Embryonic facial prominence (tissue), 1 donor: ENCODE results near the gene ZNF366.

Source experiments
- DNase-seq: peaks from one replicate; pipeline ENCODE4 v3.0.0-alpha.2; 2016; ENCODE audit errors: extremely low spot score

Gene ZNF366

GRCh38 chr5:72489536-72489935 is 17.7 kb downstream of the ZNF366 start:
- DNase-seq, result no peak

GRCh38 chr5:72488756-72489155 is 18.5 kb downstream of the ZNF366 start:
- no peak for DNase-seq

- no peak for DNase-seq
These were observed 20.0 kb downstream of the ZNF366 start for GRCh38 chr5:72487177-72487576.

GRCh38 chr5:72486371-72486770 is 20.8 kb downstream of the ZNF366 start:
- DNase-seq, result no peak

GRCh38 chr5:72485430-72485974 is 21.7 kb downstream of the ZNF366 start:
- no peak for DNase-seq

DNA sequence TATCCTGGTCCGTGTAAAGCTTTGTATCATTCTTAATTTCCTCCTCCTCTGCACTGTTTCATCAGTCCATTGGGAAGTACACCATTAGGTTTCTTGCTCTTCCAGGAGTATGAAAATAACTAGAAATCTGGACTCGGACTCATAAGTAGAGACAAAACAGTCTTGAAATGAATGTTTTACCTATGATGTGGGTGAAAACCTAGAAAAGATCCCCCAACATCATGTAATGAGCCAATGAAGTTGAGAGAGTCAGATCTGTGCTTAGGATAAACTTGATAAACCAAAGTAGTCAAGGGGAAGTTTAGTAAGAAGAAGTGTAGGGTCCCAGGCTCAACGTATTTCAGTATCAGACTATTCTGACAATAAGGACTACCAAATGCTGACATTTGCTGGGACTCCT is 25.2 kb downstream of the ZNF366 start:
- DNase-seq, result no peak

GRCh38 chr5:72480841-72481240 is 26.4 kb downstream of the ZNF366 start:
- DNase-seq, result no peak

- DNase-seq, result no peak
These were observed 27.3 kb downstream of the ZNF366 start for GRCh38 chr5:72479921-72480320.

DNA sequence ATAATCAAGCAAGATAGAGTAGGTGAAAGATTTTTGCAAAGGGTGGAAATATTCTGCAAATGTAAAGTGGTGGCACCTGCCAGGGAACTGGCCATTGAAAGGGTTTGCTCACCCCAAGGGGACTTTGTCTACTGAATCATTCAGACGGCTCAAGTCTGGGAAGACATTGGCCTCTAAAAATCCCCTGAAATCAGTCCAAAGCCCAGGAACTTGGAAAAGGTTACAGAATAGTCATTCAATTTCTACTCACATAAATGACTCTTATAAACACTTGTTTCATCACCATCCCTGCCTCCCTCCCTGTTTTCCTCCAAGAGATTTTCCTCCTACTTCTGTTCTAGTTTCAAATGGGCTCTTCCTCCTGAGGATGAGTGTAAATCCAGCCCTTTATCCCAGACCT is 28.5 kb downstream of the ZNF366 start:
- no peak for DNase-seq

GRCh38 chr5:72478276-72478675 is 28.9 kb downstream of the ZNF366 start:
- no peak for DNase-seq

GRCh38 chr5:72477644-72478043 is 29.6 kb downstream of the ZNF366 start:
- no peak for DNase-seq

- DNase-seq, result no peak
These were observed 30.0 kb downstream of the ZNF366 start for GRCh38 chr5:72477176-72477575.

DNA sequence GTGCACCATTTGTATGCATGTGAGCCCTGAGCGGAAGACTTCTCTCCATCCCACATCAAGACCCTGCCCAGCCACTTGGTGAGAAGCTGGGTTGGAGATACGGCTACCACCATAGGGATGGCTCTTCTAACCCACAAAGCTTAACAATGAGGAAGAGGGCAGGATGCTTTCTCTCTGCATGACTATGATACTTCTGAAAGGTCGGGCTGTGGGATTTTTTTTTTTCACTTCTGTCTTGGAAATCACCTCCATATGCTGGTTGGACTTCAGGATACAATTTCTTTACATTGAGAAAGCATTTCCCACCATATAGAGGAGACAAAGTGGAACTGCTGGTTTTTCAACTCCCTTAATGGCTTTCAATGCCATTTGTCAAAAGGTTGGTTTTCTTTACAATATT is 30.5 kb downstream of the ZNF366 start:
- no peak for DNase-seq

DNA sequence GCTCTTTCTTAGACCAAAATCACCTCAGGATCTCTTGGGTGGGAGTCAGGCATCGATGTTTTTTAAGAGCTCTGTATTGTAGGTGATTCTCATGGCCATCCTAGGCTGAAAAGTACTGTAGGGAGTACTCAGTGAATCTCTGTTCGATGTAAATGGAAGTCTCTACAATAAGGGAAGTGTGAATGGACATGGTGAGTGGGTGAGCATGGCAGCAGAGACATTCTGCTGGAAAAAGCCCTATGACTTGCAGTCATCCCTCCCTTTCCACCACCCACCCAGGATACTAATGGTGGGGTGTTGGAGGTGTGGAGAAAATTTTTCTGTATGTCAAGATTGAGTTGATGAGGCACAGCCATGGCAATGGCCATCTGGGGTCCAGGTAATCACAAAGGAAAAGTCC is 30.9 kb downstream of the ZNF366 start:
- no peak for DNase-seq

- DNase-seq, result no peak
These were observed 32.7 kb downstream of the ZNF366 start for GRCh38 chr5:72474516-72474915.

DNA sequence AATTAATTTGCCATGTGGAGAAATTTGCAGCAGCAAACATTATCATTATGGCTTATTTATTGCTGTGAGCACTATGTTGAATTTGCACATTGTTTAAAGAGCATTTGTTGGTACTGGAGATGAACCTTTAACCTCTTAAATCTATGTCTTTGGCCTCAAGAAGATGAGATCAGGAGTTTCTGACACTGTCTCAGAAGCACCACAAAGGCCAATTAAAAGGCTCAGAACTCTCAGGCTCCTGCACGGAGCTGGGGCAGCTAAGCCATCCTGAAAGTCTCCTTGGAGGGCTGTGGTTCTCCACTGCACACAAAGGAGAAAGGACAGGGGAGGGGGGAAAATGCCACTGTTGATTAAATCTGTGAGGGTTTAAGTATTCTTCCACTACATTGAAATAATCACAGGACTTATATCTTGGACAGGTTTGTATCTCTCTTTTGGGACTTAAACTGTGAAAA is 33.1 kb downstream of the ZNF366 start:
- DNase-seq, result no peak

DNA sequence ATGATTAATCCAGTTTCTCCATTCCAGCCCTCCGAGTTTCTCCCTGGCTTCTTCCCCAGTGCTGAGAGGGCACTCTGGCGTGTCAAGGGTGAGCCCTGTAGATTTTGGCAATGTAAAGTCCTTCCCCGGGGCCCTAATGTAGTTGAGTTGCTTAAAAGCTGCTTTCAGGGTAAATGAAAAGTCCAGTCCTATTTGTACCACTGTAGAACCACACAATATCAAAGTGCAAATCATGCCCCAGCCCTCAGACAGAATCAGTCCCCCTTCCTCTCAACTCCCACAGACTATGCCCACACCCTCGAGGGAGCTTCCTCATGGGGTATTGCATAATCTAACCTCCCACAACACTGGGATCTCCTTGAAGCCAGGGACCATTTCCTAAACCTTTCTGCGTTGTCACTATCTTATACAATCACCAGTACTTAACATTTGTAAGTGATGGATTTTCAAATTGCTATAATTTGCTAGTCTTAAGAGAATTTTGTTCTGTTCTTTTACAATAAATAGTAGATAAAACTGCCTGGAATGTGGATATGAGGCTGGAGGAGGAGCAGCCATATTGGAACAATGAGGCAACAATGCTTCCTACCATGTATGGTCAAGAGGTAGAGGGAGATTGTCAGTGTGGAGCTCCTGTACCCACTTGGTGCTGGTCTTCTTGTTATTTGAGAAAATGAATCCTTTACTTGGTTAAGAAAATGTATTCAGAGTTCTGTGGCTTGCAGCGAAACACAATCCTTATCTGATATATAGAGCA is 34.4 kb downstream of the ZNF366 start:
- DNase-seq, result no peak

GRCh38 chr5:72472031-72472430 is 35.2 kb downstream of the ZNF366 start:
- no peak for DNase-seq

DNA sequence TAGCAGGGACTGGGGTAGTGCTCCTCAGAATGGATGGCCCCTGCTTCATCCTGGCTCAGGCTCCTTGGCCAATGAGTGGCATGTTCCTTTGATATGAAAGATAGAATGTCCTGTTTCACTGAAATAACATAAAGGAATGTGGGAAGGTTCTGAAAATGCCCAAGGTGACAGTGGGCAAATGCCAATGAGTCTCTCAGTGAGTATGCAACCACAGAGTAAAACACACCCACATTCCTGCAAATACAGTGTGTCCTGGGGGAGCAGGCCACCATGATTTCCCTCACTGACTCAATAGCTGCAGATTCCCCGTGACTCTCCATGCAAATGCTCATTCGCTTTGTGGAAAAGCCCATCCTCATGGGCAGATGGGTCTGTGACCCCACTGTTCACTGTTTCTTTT is 36.4 kb downstream of the ZNF366 start:
- DNase-seq, result no peak

- DNase-seq, result no peak
These were observed 38.6 kb downstream of the ZNF366 start for GRCh38 chr5:72468606-72469005.

DNA sequence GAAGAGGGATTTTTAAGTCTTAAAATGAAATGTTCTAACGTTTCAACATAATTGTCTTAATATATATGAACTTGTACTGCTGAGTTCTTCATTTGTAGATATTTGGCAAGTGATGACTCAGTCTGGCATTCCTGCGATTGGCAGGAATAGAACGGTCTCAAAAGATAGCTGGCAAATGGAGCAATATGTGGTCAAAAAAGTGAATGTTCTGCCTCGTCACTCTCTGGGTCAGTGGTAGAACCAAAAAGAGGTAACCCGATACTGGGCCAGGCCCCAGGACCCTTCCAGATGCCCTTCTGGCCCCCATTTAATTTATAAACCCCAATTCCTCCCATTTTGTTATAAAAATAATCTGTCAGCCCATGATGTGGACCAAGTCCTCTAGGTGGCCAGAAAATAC is 39.2 kb downstream of the ZNF366 start:
- DNase-seq, result no peak

- no peak for DNase-seq
These were observed 39.7 kb downstream of the ZNF366 start for GRCh38 chr5:72467461-72467860.
